HCT116 (cell line): Measurements from ENCODE around the gene RPL11. TPM values are rescaled to one million over a fixed set of nuclear protein-coding genes. Genes with fewer than 3 reads are reported as not detected.

ENCODE experiments used
- ATAC-seq: fragments of 200-7000 bp; cut with Tn5 transposase; 2 replicates; pipeline ENCODE4 v1.9.1; 2020; ENCODE audit warnings: mild to moderate bottlenecking, moderate library complexity
- BruUV-seq: library from RNA; stranded (reverse); fragments of 400-500 nt; replicated peaks from 2 replicates; lab custom pipeline; 2021; lab: Mats Ljungman, UMichigan
- CTCF ChIA-PET: fragments of 300-600 bp; sonication (Branson Sonifier 250); formaldehyde crosslinking; loops from one replicate; lab custom pipeline; 2021; ENCODE audit warnings: antibody characterized with exemption; lab: Charles Lee
- POLR2A ChIA-PET: fragments of 300-600, 350-600 bp; sonication (Branson Sonifier 250); formaldehyde crosslinking; loops from one replicate; lab custom pipeline; 2021; ENCODE audit warnings: antibody characterized with exemption; lab: Charles Lee
- RAD21 ChIA-PET, 2 experiments: fragments of 300-600 bp; sonication (Branson Sonifier 250); formaldehyde crosslinking; loops; one replicate each; lab custom pipeline; 2023; ENCODE audit warnings: low total read pairs in 2 of 2; ENCODE audit not compliant: uncharacterized antibody in 2 of 2, unreplicated experiment in 2 of 2, low non-redundant PET in 1 of 2; lab: Charles Lee
- DNase-seq: peaks from one replicate; pipeline ENCODE4 v3.0.0-alpha.2; 2010; ENCODE audit warnings: low read depth, low spot score
- H2AFZ ChIP-seq: fragments of 200-600 bp; shearing (Covaris generic), sonication (generic); 2 replicates; pipeline ENCODE4 v1.6.1; 2017; ENCODE audit warnings: low read depth, mixed run types, mixed read lengths, antibody characterized with exemption, low read length; ENCODE audit not compliant: poor library complexity, severe bottlenecking
- H3K27ac ChIP-seq: 2 replicates; pipeline ENCODE4 v1.5.1; 2012; ENCODE audit warnings: low read depth, low read length
- H3K27me3 ChIP-seq: fragments of 200-600 bp; sonication (generic); 2 replicates; pipeline ENCODE4 v1.6.1; 2016; ENCODE audit warnings: mixed run types, low read length, mixed read lengths; ENCODE audit not compliant: insufficient read depth
- H3K36me3 ChIP-seq, 2 experiments: fragments of 200-500 bp in 1 of 2; fragments of 200-600 bp in 1 of 2; sonication (Bioruptor generic) in 1 of 2; sonication (generic) in 1 of 2; 2 replicates each; pipeline versions ENCODE4 v1.5.1 to v1.6.1; 2014 to 2016; ENCODE audit warnings: low read length in 2 of 2, inconsistent platforms in 1 of 2, mixed read lengths in 1 of 2, mixed run types in 1 of 2; ENCODE audit not compliant: insufficient read depth in 2 of 2, control insufficient read depth in 1 of 2
- H3K4me1 ChIP-seq, 2 experiments: fragments of 200-600 bp in 1 of 2; sonication (generic) in 1 of 2; 2 replicates each; pipeline versions ENCODE4 v1.5.1 to v1.6.1; 2012 to 2017; ENCODE audit warnings: low read length in 2 of 2, inconsistent platforms in 1 of 2, mild to moderate bottlenecking in 1 of 2, mixed read lengths in 1 of 2, mixed run types in 1 of 2, moderate library complexity in 1 of 2; ENCODE audit not compliant: insufficient read depth in 2 of 2, control insufficient read depth in 1 of 2
- H3K4me2 ChIP-seq: fragments of 200-600 bp; sonication (generic); 2 replicates; pipeline ENCODE4 v1.6.1; 2017; ENCODE audit warnings: mixed run types, low read length, mixed read lengths
- H3K4me3 ChIP-seq, 2 experiments: fragments of 200-600 bp in 1 of 2; sonication (generic) in 1 of 2; replicated peaks in 1 of 2; 2 replicates each; pipeline ENCODE4 v1.5.1; 2011 to 2016; ENCODE audit warnings: low read length in 2 of 2, control low read depth in 1 of 2, low read depth in 1 of 2, mild to moderate bottlenecking in 1 of 2, mixed read lengths in 1 of 2, mixed run types in 1 of 2
- H3K79me2 ChIP-seq: fragments of 200-600 bp; sonication (generic); 2 replicates; pipeline ENCODE4 v1.6.1; 2017; ENCODE audit warnings: mild to moderate bottlenecking, mixed run types, low read length, moderate library complexity, mixed read lengths; ENCODE audit not compliant: insufficient read depth
- H3K9ac ChIP-seq: fragments of 200-600 bp; sonication (generic); 2 replicates; pipeline ENCODE4 v1.6.1; 2016; ENCODE audit warnings: low read length, mixed read lengths
- H3K9me2 ChIP-seq: fragments of 200-600 bp; sonication (generic), shearing (Covaris generic); 2 replicates; pipeline ENCODE4 v1.6.1; 2017; ENCODE audit warnings: mixed run types, mild to moderate bottlenecking, moderate library complexity; ENCODE audit not compliant: insufficient read depth
- H3K9me3 ChIP-seq, 2 experiments: fragments of 200-500 bp in 1 of 2; fragments of 200-600 bp in 1 of 2; sonication (Bioruptor generic) in 1 of 2; sonication (generic) in 1 of 2; 2 replicates each; pipeline ENCODE4 v1.6.1; 2014 to 2017; ENCODE audit warnings: low read length in 2 of 2, mixed read lengths in 2 of 2, inconsistent platforms in 1 of 2, low read depth in 1 of 2, mild to moderate bottlenecking in 1 of 2, mixed run types in 1 of 2, moderate library complexity in 1 of 2; ENCODE audit not compliant: control insufficient read depth in 1 of 2, insufficient read depth in 1 of 2
- H4K20me1 ChIP-seq: fragments of 200-600 bp; sonication (generic), shearing (Covaris generic); 2 replicates; pipeline ENCODE4 v1.6.1; 2017; ENCODE audit warnings: mixed run types, mild to moderate bottlenecking, moderate library complexity; ENCODE audit not compliant: insufficient read depth
- ATF3 ChIP-seq: IDR thresholded peaks from 2 replicates; pipeline ENCODE4 v1.6.1; 2012
- CBX3 ChIP-seq: IDR thresholded peaks from 2 replicates; pipeline ENCODE4 v1.6.1; 2012; ENCODE audit warnings: low read depth
- CEBPB ChIP-seq: IDR thresholded peaks from 2 replicates; pipeline ENCODE4 v1.6.1; 2012; ENCODE audit warnings: low read depth
- EGR1 ChIP-seq: IDR thresholded peaks from 2 replicates; pipeline ENCODE4 v1.6.1; 2012; ENCODE audit warnings: low read depth
- ELF1 ChIP-seq: IDR thresholded peaks from 2 replicates; pipeline ENCODE4 v1.6.1; 2012; ENCODE audit warnings: low read depth, borderline replicate concordance
- EZH2 ChIP-seq: fragments of 200-600 bp; sonication (generic); IDR thresholded peaks from 2 replicates; pipeline ENCODE4 v1.6.1; 2017; ENCODE audit warnings: antibody characterized with exemption, mixed run types
- EZH2phosphoT487 ChIP-seq: fragments of 200-600 bp; IDR thresholded peaks from 2 replicates; pipeline ENCODE4 v1.6.1; 2018; ENCODE audit warnings: antibody characterized with exemption, borderline replicate concordance
- FOSL1 ChIP-seq: IDR thresholded peaks from 2 replicates; pipeline ENCODE4 v1.6.1; 2012; ENCODE audit warnings: low read depth
- JUND ChIP-seq: IDR thresholded peaks from 2 replicates; pipeline ENCODE4 v1.6.1; 2012
- MAX ChIP-seq: IDR thresholded peaks from 2 replicates; pipeline ENCODE4 v1.6.1; 2012
- POLR2A ChIP-seq: IDR thresholded peaks from 2 replicates; pipeline ENCODE4 v1.7.0; 2011; ENCODE audit warnings: borderline replicate concordance; ENCODE audit not compliant: insufficient read depth, insufficient read length; ENCODE audit errors: extremely low read depth
- POLR2AphosphoS5 ChIP-seq: IDR thresholded peaks from 2 replicates; pipeline ENCODE4 v1.6.1; 2011; ENCODE audit warnings: mild to moderate bottlenecking, low read depth, low read length, moderate library complexity
- RAD21 ChIP-seq: IDR thresholded peaks from 2 replicates; pipeline ENCODE4 v1.6.1; 2012; ENCODE audit warnings: low read depth, mild to moderate bottlenecking
- SIN3A ChIP-seq: IDR thresholded peaks from 2 replicates; pipeline ENCODE4 v1.6.1; 2012; ENCODE audit warnings: low read depth
- SP1 ChIP-seq: IDR thresholded peaks from 2 replicates; pipeline ENCODE4 v1.6.1; 2012; ENCODE audit warnings: low read depth
- SRF ChIP-seq: IDR thresholded peaks from 2 replicates; pipeline ENCODE4 v1.6.1; 2012; ENCODE audit warnings: low read depth
- TCF7L2 ChIP-seq: IDR thresholded peaks from 2 replicates; pipeline ENCODE4 v1.7.0; 2011; ENCODE audit warnings: borderline replicate concordance, inconsistent platforms; ENCODE audit not compliant: insufficient read depth, insufficient read length; ENCODE audit errors: extremely low read depth
- YY1 ChIP-seq: IDR thresholded peaks from 2 replicates; pipeline ENCODE4 v1.6.1; 2011; ENCODE audit warnings: low read length, low read depth, moderate library complexity, mild to moderate bottlenecking; ENCODE audit not compliant: insufficient replicate concordance; ENCODE audit errors: extremely low read depth
- ZBTB33 ChIP-seq: IDR thresholded peaks from 2 replicates; pipeline ENCODE4 v1.6.1; 2011; ENCODE audit warnings: mild to moderate bottlenecking, low read length, moderate library complexity; ENCODE audit not compliant: insufficient replicate concordance; ENCODE audit errors: extremely low read depth
- ZFX ChIP-seq: fragments of 450-650 bp; IDR thresholded peaks from 2 replicates; pipeline ENCODE4 v1.6.1; 2017
- ZNF274 ChIP-seq: fragments of 200-500 bp; sonication (Bioruptor generic); IDR thresholded peaks from 2 replicates; pipeline ENCODE4 v1.6.1; 2014; ENCODE audit warnings: mild to moderate bottlenecking, low read depth, low read length, inconsistent platforms
- intact Hi-C: fragments of 100-400 bp; cut with micrococcal nuclease; formaldehyde crosslinking; loops from 2 replicates; pipeline ENCODE4 v1.10.0; 2022
- total RNA-seq: library from RNA; stranded (reverse); gene quantifications from one replicate; pipeline ENCODE4 v1.2.1, GENCODE V29; 2021; ENCODE audit not compliant: unreplicated experiment
- TF ChIP-seq, protein P1 (sequence below), 3 experiments: fragments of 200-600 bp in 1 of 3; sonication (generic) in 1 of 3; IDR thresholded peaks in 2 of 3; conservative IDR thresholded peaks in 1 of 3; 2 replicates each; pipeline ENCODE4 v1.5.1; 2012 to 2017; ENCODE audit warnings: low read depth in 2 of 3, low read length in 2 of 3, antibody characterized with exemption in 1 of 3, borderline replicate concordance in 1 of 3, control low read depth in 1 of 3, mild to moderate bottlenecking in 1 of 3, mixed read lengths in 1 of 3, mixed run types in 1 of 3, moderate library complexity in 1 of 3; ENCODE audit not compliant: insufficient read depth in 1 of 3

The RPL11 gene
- total RNA-seq, 1 experiment from 2014 or later = 1,262 TPM

DNA sequence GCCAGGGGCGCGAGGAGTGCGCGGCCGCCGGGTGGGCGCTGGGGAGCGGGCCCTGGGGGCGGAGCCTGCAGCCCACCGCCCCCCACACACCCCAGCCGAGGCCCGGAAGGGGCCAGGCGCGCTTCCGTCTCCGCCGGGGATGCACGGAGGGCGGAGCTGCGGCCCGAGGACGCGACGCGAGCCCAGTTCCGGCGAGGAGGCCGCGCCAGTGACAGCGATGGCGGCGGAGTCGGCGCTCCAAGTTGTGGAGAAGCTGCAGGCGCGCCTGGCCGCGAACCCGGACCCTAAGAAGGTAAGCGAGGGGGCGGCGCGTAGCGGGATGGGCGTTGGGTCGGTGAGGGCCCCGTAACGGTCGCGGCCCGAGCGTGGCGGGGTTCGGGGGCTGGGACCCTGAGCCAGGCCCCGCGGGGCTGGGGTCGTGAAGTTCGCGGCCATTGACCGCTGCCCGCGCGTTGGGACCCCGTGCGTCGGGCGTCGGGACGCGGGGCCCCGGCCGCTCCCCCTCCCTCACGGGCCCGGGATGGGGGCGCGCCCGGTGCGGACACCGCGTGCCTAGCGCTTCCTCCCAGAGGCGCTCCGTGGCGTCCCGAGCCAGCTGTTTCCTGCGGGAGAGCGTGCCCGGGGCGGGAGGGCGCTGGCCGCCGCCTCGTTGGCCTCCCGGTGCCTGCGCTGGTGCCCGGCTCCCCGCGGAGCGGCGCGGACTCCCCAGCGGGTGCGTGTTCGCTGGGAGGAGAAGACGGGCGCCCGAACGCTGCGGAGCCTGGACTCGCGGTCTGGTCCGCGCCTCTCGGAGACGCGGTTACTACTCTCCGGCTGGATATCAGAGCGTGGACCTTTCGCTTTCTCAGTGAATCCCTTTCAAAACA lies 51.9 kb downstream of the RPL11 start, which contains the start of gene ELOA:
TSS of gene ELOA (plus strand) at position 185 of the 866 bp plus-strand sequence. CDS start at position 218, 33 bp downstream.
- DNase-seq (no peak), ATAC-seq (peak; percentile 93)
- intact Hi-C loops = no loop called here
- BruUV-seq = no TSS peak
- H3K79me2 ChIP-seq = peaks cover 49% of the 10 kb centered on the region
- ChIA-PET CTCF (interaction anchor here (0.7 kb wide), 1 partner anchor 645 kb away, joined by 3 read pairs; no protein-coding TSS in a partner anchor), POLR2A (interaction anchor here (1.1 kb wide), 1 partner anchor 215 kb away, joined by 3 read pairs; no protein-coding TSS in a partner anchor), RAD21 (no interaction called here)
- peak within 1 kb of the TSS; percentile 69 for H3K27ac ChIP-seq
- peaks cover 8 to 26% of the 10 kb centered on the region in 2 experiments; a peak in 3 of 4 replicates for H3K4me1 ChIP-seq
- peaks cover 3 to 13% of the 10 kb centered on the region in 2 experiments; a peak in 2 of 4 replicates for H3K36me3 ChIP-seq
- H3K4me2 ChIP-seq = peak within 1 kb of the TSS; percentile 88
- H3K27me3 ChIP-seq = no peaks in the 10 kb centered on the region
- H3K4me3 ChIP-seq = peak within 1 kb of the TSS; percentile 78 to 89
- no peaks in the 10 kb centered on the region for H3K9me3 ChIP-seq
- peaks cover 20% of the 10 kb centered on the region; the same call in 1 of the 2 replicates for H4K20me1 ChIP-seq
- H3K9me2 ChIP-seq = no peaks in the 10 kb centered on the region
- H3K9ac ChIP-seq = peak within 1 kb of the TSS; percentile 84
- H2AFZ ChIP-seq = no peak within 1 kb of the TSS
- TF ChIP-seq EGR1 = no peak
- TF ChIP-seq SIN3A = peak; percentile 72; the same call in 1 of the 2 replicates
- TF ChIP-seq POLR2AphosphoS5 = peak; percentile 89
- no peak for TF ChIP-seq RAD21
- TF ChIP-seq JUND = no peak
- peak; percentile 71 for TF ChIP-seq MAX
- no peak for TF ChIP-seq EZH2
- no peak for TF ChIP-seq CEBPB
- TF ChIP-seq ZNF274 = no peak
- TF ChIP-seq EZH2phosphoT487 = no peak
- TF ChIP-seq YY1 = peak; percentile 90
- no peak for TF ChIP-seq ZBTB33
- TF ChIP-seq, protein P1, sequence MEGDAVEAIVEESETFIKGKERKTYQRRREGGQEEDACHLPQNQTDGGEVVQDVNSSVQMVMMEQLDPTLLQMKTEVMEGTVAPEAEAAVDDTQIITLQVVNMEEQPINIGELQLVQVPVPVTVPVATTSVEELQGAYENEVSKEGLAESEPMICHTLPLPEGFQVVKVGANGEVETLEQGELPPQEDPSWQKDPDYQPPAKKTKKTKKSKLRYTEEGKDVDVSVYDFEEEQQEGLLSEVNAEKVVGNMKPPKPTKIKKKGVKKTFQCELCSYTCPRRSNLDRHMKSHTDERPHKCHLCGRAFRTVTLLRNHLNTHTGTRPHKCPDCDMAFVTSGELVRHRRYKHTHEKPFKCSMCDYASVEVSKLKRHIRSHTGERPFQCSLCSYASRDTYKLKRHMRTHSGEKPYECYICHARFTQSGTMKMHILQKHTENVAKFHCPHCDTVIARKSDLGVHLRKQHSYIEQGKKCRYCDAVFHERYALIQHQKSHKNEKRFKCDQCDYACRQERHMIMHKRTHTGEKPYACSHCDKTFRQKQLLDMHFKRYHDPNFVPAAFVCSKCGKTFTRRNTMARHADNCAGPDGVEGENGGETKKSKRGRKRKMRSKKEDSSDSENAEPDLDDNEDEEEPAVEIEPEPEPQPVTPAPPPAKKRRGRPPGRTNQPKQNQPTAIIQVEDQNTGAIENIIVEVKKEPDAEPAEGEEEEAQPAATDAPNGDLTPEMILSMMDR (IDR thresholded peaks at IDR 0.05 in 2 of 3, conservative IDR thresholded peaks at IDR 0.05 in 1 of 3; ENCODE audit: borderline replicate concordance in 1 of 3, insufficient read depth in 1 of 3, low read depth in 2 of 3, low read length in 2 of 3) = no peak
- TF ChIP-seq CBX3 = 0 out of 2 replicates have a peak, but pooled peaks have one; percentile 30
- peak; percentile 75 for TF ChIP-seq POLR2A
- TF ChIP-seq TCF7L2 = no peak
- no peak for TF ChIP-seq ATF3
- no peak for TF ChIP-seq SP1
- peak; percentile 93 for TF ChIP-seq ZFX
- TF ChIP-seq ELF1 = no peak
- TF ChIP-seq SRF = no peak
- no peak for TF ChIP-seq FOSL1
